NCI-H1105 (cell line): ENCODE data around the gene PRKRA.
"Not testable (repeated sequence)": the region's sequence is repeated elsewhere in the genome, so short reads cannot be mapped to it uniquely, and the experiment has no call there.

Source experiments
- DNase-seq: peaks from one replicate; lab custom pipeline; 2025; lab: John Stamatoyannopoulos, UW

PRKRA gene

DNA sequence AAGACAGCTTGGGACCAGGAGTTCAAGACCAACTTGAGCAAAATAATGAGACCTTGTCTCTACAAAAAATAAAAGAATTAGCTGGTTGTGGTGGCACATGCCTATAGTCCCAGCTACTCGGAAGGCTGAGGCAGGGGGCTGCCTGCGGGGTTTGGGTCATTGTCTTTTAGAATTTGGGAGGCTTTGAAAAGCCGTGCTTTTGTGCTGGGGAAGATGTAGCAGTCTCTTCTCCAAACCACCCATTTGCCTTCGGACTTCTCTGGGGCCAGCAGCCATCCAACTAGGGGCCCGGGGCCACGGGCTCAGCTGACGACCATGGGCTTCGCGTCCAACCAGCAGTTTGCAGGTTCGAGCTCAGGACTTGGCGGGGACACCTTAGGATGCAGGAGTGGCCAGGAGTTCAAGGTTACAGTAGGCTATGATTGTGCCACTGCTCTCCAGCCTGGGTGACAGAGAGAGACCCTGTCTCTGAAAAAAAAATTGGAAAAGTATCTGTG is 6.5 kb upstream of the PRKRA start:
- no peak for DNase-seq

DNA sequence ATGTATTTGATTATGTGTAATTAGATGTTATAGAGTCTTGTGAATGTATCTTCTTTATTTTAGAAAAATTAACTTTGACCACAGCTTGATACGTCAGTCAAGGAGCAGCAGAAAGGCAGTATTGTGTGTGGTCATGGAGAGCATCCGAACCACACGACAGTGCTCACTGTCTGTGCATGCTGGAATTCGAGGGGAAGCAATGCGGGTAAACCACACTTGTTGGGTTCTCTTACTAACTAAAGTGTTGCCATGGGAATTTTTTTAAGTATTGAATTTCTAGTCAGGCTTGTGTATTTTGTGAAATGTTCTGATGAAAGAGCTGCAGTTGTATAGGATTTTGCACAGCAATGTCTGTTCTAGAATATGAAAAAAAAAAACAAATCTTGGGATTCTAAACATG is 5.0 kb upstream of the PRKRA start:
- DNase-seq = no peak

GRCh38 chr2:178452870-178453269 is 1.9 kb upstream of the PRKRA start:
- DNase-seq = no peak

GRCh38 chr2:178452334-178452733 is 1.4 kb upstream of the PRKRA start:
- DNase-seq = no peak

DNA sequence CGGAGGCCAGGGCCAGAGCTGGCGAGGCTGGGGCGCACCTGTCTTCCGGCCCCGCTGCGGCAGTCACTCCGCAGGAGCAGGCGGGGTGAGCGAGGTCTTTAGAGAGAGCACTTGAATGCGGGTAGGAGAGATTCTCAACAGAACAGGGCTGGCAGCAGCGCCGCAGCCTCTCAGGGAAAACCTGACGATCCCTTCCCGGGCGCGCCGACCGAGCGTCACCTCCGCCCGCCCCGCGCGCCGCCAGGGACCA is 526 bp downstream of the PRKRA start:
- DNase-seq = peak; percentile 80

DNA sequence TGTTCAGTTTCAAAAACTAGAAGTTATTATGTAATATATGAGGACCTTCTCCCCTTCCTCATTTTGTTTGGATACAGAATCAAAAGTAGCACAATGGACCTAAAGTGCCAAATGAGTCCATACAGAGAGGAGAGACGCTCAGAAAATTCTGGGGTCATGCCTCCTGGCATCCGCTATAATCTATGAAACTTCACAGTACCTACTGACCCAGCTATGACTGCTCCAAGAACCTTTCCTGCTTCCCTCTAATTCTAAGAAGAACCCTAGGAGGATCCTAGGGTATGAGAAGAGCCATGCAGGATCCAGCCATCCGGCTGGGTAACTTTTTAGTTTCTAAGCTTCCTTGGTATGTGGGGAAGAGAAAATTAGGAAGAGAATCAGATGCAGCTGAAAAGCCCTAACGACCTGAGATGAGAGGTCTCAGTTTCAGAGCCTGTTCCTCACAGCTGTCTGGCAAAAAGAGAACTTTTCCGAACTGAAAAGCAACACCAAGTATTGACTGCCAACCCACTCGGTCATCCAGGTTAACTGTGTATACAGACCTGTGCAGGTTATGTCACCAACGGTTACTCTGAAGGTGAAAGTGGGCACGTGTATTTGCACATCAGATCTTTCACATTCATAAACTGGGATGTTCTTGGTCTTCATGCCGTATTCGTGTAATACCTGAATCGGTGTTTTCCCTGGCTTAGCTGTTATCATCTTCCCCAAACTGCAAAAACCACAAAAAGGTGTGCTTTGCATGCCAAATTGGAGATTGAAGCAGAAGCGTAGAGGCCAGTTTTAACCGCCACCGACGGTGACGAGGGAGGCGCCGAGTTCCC is 1.1 kb downstream of the PRKRA start:
- no peak for DNase-seq

DNA sequence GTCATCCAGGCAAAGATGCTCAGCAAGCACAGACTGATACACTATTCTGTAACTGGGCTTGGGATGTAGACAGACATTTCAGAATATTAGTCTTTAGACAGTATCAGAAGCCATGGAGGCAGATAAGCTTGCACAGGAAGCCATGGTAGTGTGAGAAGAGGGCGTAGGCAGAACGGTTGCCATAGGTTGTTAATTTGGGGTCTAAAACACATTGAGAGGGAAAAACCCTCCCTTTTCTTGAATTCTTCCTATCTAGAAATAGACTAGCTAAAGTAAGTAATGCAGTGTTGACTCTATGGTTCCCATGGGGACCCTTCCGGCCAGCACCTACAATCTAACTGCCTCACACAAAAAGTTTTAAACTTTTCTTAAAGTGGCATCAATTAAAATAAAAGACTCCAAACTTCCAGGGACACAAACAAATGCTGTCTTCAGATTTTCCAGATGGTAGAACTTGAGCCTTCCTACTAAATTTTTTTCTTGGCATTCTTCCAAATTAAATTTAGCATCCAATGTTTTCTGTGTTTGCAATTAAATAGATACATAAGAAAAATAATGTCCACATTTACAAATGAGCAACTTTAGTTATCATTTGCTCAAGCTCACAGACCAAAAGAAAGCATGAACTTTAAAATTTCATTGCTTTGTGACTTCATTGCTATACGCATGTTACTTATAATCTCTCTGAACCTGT is 1.9 kb downstream of the PRKRA start:
- no peak for DNase-seq

DNA sequence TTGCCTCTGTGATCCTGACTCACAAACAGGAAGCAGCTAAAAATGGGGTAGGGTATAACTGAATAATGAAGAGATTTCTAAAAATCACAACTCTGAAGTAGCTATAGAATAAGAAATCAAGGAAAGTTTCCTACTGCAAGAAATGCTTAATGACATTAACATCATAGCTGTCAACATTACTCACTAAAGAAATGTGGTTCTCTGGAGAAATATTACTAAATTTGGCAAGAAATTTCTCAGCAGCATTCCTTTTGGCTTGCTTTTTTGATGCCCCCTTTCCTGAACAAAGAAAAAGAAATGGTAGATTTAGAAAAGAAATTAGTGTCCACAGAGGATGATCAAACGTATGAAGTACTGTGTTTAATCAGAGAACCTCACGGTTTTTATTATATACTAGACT is 9.5 kb downstream of the PRKRA start:
- DNase-seq = no peak

DNA sequence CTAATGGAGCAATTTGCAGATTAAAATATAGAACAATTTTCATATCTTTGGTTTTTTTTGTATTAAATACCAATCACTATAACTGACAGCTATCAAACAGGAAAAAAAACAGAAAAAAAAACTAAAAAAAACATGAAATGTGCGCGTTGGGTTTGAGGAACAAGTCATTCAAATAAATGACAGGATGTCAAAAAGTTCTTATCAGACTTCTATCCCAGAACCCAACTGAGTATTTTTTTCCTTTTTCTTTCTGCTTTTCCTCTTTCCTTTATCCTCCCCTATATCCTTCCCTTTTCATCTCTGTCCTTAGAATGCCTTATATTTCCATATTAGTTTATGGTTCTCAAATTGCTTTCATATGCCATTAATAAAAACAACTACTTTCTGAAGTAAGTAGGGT is 14.3 kb downstream of the PRKRA start:
- no peak for DNase-seq

- DNase-seq = no peak
These were observed 21.6 kb downstream of the PRKRA start for GRCh38 chr2:178429336-178429735.

DNA sequence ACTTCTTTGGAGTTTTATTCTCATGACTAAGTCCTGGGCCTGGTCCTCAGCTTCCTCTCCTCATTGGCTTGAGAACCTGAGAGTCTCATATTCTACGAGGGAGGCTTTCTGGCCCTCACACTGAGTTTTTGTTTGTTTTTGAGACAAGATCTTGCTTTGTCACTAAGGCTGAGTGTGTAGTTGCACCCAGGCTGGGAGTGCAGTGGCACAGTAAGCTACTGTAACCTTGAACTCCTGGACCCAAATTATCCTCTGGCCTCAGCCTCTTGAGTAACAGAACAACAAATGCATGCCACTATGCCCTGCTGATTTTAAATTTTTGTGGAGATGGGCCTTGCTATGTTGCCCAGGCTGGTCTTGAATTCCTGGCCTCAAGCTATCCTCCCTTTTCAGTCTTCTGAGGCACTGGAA is 22.6 kb downstream of the PRKRA start:
- DNase-seq = no peak

DNA sequence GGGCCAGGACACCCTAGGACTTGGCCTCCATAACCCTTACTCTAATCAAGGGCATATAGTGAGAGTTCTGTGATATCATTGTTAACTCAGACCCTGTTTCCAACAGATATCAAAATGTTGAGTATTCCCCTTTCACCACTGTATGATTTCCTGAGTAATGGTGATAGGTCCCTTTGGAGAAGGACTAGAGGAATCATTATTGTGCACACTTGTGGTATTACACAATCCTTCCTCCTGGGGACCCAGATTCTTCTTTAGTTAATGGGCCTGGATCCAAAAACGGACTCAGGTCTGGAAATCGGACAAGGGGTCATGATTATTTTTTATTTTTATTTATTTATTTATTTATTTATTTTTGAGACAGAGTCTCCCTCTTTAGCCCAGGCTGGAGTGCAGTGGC is 23.5 kb downstream of the PRKRA start:
- DNase-seq = no peak

GRCh38 chr2:178426388-178426787 is 24.6 kb downstream of the PRKRA start:
- DNase-seq = no peak

DNA sequence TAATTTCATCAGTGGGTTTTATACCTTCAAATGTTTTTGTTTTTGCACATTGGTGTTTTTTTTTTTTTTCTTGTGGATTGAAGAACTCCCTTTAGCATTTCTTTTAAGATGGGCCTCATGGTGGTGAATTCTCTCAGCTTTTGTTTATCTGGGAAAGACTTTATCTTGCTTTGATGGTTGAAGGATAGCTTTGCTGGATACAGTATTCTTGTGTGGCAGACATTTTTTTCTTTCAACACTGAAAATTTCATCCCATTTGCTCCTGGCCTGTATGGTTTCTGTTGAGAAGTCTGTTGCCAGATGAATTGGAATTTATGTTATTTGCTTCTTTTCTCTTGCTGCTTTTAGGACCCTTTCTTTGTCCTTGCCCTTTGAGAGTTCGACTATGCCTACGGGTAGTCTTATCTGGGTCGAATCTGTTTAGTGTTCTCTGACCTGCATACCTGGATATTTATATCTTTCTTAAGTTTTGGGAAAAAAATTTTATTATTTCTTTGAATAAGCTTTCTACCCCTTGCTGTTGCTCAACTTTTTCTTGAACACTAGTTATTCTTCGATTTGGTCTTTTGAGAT is 25.6 kb downstream of the PRKRA start:
- DNase-seq = no peak

- not testable (repeated sequence) for DNase-seq
These were observed 27.2 kb downstream of the PRKRA start for GRCh38 chr2:178423746-178424145.

DNA sequence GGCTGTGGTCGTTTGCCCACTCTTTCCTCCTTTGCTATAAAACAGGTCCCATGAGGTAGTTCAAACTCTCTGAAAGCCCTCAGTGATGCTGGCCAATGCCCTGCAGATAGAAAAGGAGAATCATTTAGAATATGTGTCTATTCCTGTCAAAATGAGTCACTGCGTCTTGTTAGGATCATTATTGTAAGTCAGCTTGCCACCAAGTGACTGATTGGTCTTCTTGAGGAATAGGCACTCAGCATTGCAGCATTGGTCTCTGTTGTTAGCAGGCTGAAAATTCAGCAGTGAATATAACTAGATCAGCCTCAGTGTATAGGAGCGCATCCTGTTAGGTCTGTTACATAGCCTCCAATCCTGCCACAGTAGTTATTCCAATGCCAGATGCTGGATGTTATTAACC is 28.9 kb downstream of the PRKRA start:
- no peak for DNase-seq

GRCh38 chr2:178420463-178420999 is 30.4 kb downstream of the PRKRA start:
- no peak for DNase-seq

DNA sequence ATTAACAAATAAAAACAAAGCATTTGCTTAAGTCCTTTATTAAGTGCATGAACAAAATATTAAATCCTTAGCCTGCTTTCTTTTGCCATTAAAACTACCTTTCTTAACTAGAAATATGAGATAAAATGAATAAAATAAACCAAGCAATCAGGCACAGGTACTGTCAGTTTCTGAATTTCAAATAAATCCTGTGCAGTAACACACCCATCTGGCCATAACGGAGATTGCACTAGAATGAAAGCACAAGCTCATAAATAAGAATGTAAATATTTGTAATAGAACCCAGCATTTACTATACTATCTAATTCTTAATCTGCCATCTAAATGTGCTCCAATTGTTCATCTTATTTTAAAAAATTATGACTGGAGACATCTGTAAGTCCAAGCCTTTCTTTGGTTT is 31.9 kb downstream of the PRKRA start:
- no peak for DNase-seq

- DNase-seq = no peak
These were observed 32.5 kb downstream of the PRKRA start for GRCh38 chr2:178418426-178418825.

GRCh38 chr2:178417916-178418315 is 33.1 kb downstream of the PRKRA start:
- no peak for DNase-seq

DNA sequence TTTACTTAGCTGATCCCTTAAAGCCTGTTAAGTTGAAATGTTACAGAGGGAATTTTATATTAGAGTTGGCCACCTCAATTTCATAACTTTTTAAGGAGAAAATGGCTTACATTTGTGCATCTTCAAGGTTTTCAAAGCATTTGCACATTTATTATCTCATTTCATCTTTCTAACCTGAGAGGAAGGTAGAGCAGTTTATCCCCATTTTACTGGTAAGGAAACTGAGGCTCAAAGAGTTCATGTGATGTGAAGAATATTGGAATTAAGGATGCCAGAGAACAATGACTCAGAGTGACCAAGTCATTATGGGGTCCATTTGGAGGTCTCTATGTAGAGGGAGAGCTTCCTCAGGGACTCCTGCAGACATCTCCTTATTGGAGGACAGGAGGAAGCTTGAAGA is 35.0 kb downstream of the PRKRA start:
- no peak for DNase-seq

DNA sequence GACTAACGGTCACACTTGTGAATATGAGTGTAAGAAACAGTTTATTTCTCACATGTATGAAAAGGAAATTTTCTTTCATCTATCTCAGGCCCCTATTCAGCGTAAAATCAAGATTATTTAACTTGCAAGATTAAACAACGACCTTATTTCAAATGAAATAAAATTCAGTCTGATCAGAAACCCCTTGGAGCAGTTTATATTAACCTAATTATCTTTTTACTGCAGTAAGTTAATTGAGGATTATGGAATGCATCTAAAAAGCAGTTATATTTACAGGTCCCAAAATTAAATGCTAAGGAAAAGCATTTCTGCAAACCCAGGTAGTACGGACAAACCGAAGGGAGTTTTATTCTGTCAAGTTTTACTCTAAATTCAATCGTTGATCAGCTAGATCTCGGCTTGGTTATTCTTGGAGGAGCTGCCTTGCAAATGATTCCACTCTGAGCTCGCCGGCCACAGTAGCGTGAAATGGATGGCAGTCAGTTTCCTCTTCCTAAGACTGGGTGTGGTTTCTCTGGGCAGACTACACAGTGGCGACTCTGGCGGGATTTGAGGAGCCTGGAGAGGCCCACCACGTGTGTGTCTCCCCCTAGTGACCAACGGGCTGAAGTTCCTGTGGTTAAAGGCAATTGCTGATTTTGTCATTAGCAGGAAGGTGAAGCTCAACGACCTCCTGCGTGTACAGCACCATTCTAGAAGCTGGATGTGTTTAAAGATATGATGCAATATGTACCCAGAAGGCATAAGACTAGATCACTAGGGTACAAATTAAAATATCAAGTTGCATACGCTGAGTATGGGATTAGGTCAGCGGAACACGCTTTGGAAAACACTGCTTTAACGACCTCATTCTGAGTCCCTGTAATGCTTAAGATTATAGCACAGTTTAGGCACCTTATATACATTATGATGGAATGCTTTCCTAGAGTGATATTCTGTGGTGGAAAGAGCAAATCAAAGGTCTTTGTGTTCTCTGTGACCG is 36.4 kb downstream of the PRKRA start:
- DNase-seq = peak; percentile 87
